GM12878 (cell line): ENCODE measurements around the gene ZSCAN22. TPM values are rescaled to one million over a fixed set of nuclear protein-coding genes. Genes with fewer than 3 reads are reported as not detected.

ENCODE experiments used
- ATAC-seq: fragments of 200-7000 bp; cut with Tn5 transposase; 3 replicates; pipeline ENCODE4 v1.9.1; 2020; ENCODE audit warnings: mild to moderate bottlenecking, moderate library complexity
- BruUV-seq: library from RNA; stranded (reverse); fragments of 400-500 nt; replicated peaks from 2 replicates; lab custom pipeline; 2021; lab: Mats Ljungman, UMichigan
- CTCF ChIA-PET: fragments of 300-600 bp; sonication (Branson Sonifier 250); formaldehyde crosslinking; extraction: SDS; loops from one replicate; lab custom pipeline; 2021; ENCODE audit warnings: inconsistent platforms; lab: Yijun Ruan, JAX
- POLR2A ChIA-PET: fragments of 350-600 bp; formaldehyde crosslinking; extraction: SDS; loops from one replicate; lab custom pipeline; 2021; ENCODE audit warnings: inconsistent platforms; lab: Charles Lee
- RAD21 ChIA-PET: fragments of 300-600 bp; sonication (Branson Sonifier 250); formaldehyde crosslinking; loops from one replicate; lab custom pipeline; 2023; ENCODE audit warnings: antibody characterized with exemption; ENCODE audit not compliant: unreplicated experiment; lab: Charles Lee
- SMC1A ChIA-PET: fragments of 300-600 bp; sonication (Branson Sonifier 250); formaldehyde crosslinking; loops from one replicate; lab custom pipeline; 2023; ENCODE audit not compliant: unreplicated experiment, uncharacterized antibody; lab: Charles Lee
- DNase-seq: peaks from one replicate; pipeline ENCODE4 v3.0.0-alpha.2; 2011; ENCODE audit warnings: low read depth, low spot score
- FAIRE-seq: peaks from 3 replicates; lab custom pipeline; 2011; peaks lifted over from hg19 to GRCh38; lab: Jason Lieb, UNC
- H2AFZ ChIP-seq: 2 replicates; pipeline ENCODE4 v1.6.0; 2011; ENCODE audit warnings: low read depth, low read length, control low read depth; ENCODE audit not compliant: control insufficient read depth
- H3K27ac ChIP-seq: 2 replicates; pipeline ENCODE4 v1.5.1; 2011; ENCODE audit warnings: control low read depth; ENCODE audit not compliant: control insufficient read depth, insufficient read depth
- H3K27me3 ChIP-seq, 2 experiments: replicated peaks in 1 of 2; 2 replicates each; pipeline versions ENCODE4 v1.6.0 to v1.6.1; 2011; ENCODE audit warnings: low read length in 1 of 2; ENCODE audit not compliant: control insufficient read depth in 2 of 2, insufficient read depth in 2 of 2
- H3K36me3 ChIP-seq, 2 experiments: 2 replicates each; pipeline ENCODE4 v1.5.1; 2011; ENCODE audit warnings: low read length in 1 of 2; ENCODE audit not compliant: control insufficient read depth in 2 of 2, insufficient read depth in 2 of 2
- H3K4me1 ChIP-seq: 2 replicates; pipeline ENCODE4 v1.6.1; 2011; ENCODE audit warnings: mild to moderate bottlenecking, low read length, moderate library complexity, mixed read lengths; ENCODE audit not compliant: control insufficient read depth, insufficient read depth
- H3K4me2 ChIP-seq: 2 replicates; pipeline ENCODE4 v1.6.0; 2011; ENCODE audit warnings: control low read depth; ENCODE audit not compliant: control insufficient read depth, insufficient read depth
- H3K4me3 ChIP-seq: fragments of 200-600 bp; sonication (generic); 2 replicates; pipeline ENCODE4 v1.5.1; 2016
- H3K79me2 ChIP-seq: 2 replicates; pipeline ENCODE4 v1.6.0; 2011; ENCODE audit warnings: low read length; ENCODE audit not compliant: control insufficient read depth, insufficient read depth
- H3K9ac ChIP-seq: 2 replicates; pipeline ENCODE4 v1.8.0; 2011; ENCODE audit warnings: low read length, control low read depth, mixed read lengths; ENCODE audit not compliant: control insufficient read depth, insufficient read depth
- H3K9me3 ChIP-seq: replicated peaks from 3 replicates; pipeline ENCODE4 v1.5.1; 2011; ENCODE audit warnings: mild to moderate bottlenecking, low read length; ENCODE audit not compliant: control insufficient read depth, insufficient read depth
- H4K20me1 ChIP-seq: 2 replicates; pipeline ENCODE4 v1.6.0; 2011; ENCODE audit not compliant: control insufficient read depth, insufficient read depth
- ATF2 ChIP-seq: IDR thresholded peaks from 2 replicates; pipeline ENCODE4 v1.6.1; 2012; ENCODE audit warnings: low read length, inconsistent platforms
- E2F4 ChIP-seq: IDR thresholded peaks from 2 replicates; pipeline ENCODE4 v1.6.1; 2012; ENCODE audit warnings: low read depth, low read length, improper control_type of control experiment
- E2F8 ChIP-seq: fragments of 450-650 bp; IDR thresholded peaks from 2 replicates; pipeline ENCODE4 v1.6.1; 2018; ENCODE audit warnings: mild to moderate bottlenecking, low read depth, moderate library complexity; ENCODE audit not compliant: partially characterized antibody
- MAX ChIP-seq: IDR thresholded peaks from 2 replicates; pipeline ENCODE4 v1.6.1; 2012; ENCODE audit warnings: low read depth, low read length, improper control_type of control experiment
- PML ChIP-seq: IDR thresholded peaks from 2 replicates; pipeline ENCODE4 v1.6.1; 2012; ENCODE audit warnings: low read length, inconsistent platforms
- SMARCA5 ChIP-seq: fragments of 450-650 bp; IDR thresholded peaks from 2 replicates; pipeline ENCODE4 v1.6.1; 2017; ENCODE audit warnings: mild to moderate bottlenecking
- WGBS: methylation state at CpG from one replicate; pipeline ENCODE4 v1.1.6; 2016; ENCODE audit warnings: low lambda C conversion rate; ENCODE audit not compliant: insufficient replicate concordance, insufficient coverage; ENCODE audit errors: missing lambda C conversion rate; 5-methylcytosine and 5-hydroxymethylcytosine counted together
- in situ Hi-C: fragments of 300-500 bp; cut with MboI; formaldehyde crosslinking; loops from 9 replicates; pipeline ENCODE4 v1.14.3; 2018; ENCODE audit warnings: mixed read lengths
- intact Hi-C: fragments of 100-400 bp; cut with micrococcal nuclease; formaldehyde crosslinking; loops from one replicate; pipeline ENCODE4 v1.14.2; 2022; ENCODE audit not compliant: unreplicated experiment
- polyA plus RNA-seq, 11 experiments: library from polyadenylated mRNA; depleted of rRNA in 4 of 11; unstranded in 6 of 11; stranded (reverse) in 5 of 11; fragments of >200 nt; fragmentation: Nextera tagmentation in 4 of 11; fragmentation: Illumina TruSeq in 1 of 11; extraction: Ambion mirVana in 4 of 11; extraction: Trizol in 1 of 11; gene quantifications; 1 replicate in 1 of 11; 2 replicates in 10 of 11; pipeline versions ENCODE4 v1.2.1 to v1.2.3, GENCODE V29; 2011 to 2016; ENCODE audit warnings: inconsistent platforms in 2 of 11, missing spikeins in 2 of 11, low read depth in 1 of 11
- total RNA-seq, 4 experiments: library from RNA; depleted of rRNA in 3 of 4; stranded (reverse); fragments of >200 nt in 3 of 4; fragmentation: Illumina TruSeq in 1 of 4; extraction: Trizol in 1 of 4; gene quantifications; 2 replicates each; pipeline versions ENCODE4 v1.2.1 to v1.2.3, GENCODE V29; 2013 to 2021

The ZSCAN22 gene
- total and polyA plus RNA-seq, 10 of the 15 experiments (the other 5 are each of a cell fraction or from before 2014, with no cell fraction given) = 0.49 to 3.9 (median 2.6) TPM

GRCh38 chr19:58332697-58333096, 5.9 kb downstream of the ZSCAN22 start (continued):
- no peak for TF ChIP-seq E2F8
- TF ChIP-seq ATF2 = no peak

GRCh38 chr19:58334691-58335249, 8.0 kb downstream of the ZSCAN22 start:
- Histone ChIP-seq H3K4me3 (no peak overlapping the region), H2AFZ (no peak overlapping the region), H3K4me2 (no peak overlapping the region), H4K20me1 (no peaks in the 10 kb centered on the region), H3K9ac (no peak overlapping the region), H3K27me3 (no peaks in the 10 kb centered on the region), H3K27ac (no peak overlapping the region), H3K36me3 (peaks cover 7 to 11% of the 10 kb centered on the region in 2 experiments; a peak in 3 of 4 replicates), H3K79me2 (no peaks in the 10 kb centered on the region), H3K4me1 (no peaks in the 10 kb centered on the region), H3K9me3 (no peaks in the 10 kb centered on the region; the same call in 2 of the 3 replicates)
- FAIRE-seq = no peak
- 88% methylated on average over 19 of the region's 19 CpGs for WGBS
- DNase-seq = no peak
- POLR2A ChIA-PET = interaction anchor here (0.9 kb wide), 1 partner anchor 9 kb away, joined by 9 read pairs; no protein-coding TSS in a partner anchor
- TF ChIP-seq MAX (no peak), E2F4 (no peak), PML (no peak), SMARCA5 (no peak)
- RAD21 ChIA-PET = no interaction called here
- SMC1A ChIA-PET = interaction anchor here (0.9 kb wide), 1 partner anchor 144 kb away, joined by 3 read pairs; no protein-coding TSS in a partner anchor
- CTCF ChIA-PET = no interaction called here
- ATAC-seq = no peak
- no TSS peak for BruUV-seq
- intact Hi-C loops (no loop called here), in situ Hi-C loops (no loop called here)
